CD4-positive, CD25-positive, alpha-beta regulatory T cell (primary cell): Measurements from ENCODE around the gene HTR3B. TPM values are rescaled to one million over a fixed set of nuclear protein-coding genes. Genes with fewer than 3 reads are reported as not detected.
"Not testable (repeated sequence)": the region's sequence is repeated elsewhere in the genome, so short reads cannot be mapped to it uniquely, and the experiment has no call there.

Source experiments
- ATAC-seq, 2 donors: fragments of 150-1000 bp; cut with Tn5 transposase; one replicate each; pipeline ENCODE4 v1.10.0; 2021; ENCODE audit warnings: low read depth in 2 of 2, moderate number of reproducible peaks in 2 of 2, moderate library complexity in 1 of 2
- DNase-seq, 3 donors: peaks; one replicate each; pipeline versions ENCODE4 v3.0.0 to v3.0.0-alpha.2; 2012 to 2022; ENCODE audit warnings: mixed read lengths in 1 of 3
- H3K27ac ChIP-seq: one replicate; pipeline ENCODE4 v1.7.0; 2013; ENCODE audit warnings: mild to moderate bottlenecking, low read length; ENCODE audit not compliant: insufficient read depth, poor library complexity, severe bottlenecking
- H3K27me3 ChIP-seq: one replicate; pipeline ENCODE4 v1.7.0; 2013; ENCODE audit warnings: low read length; ENCODE audit not compliant: control insufficient read depth, insufficient read depth
- H3K36me3 ChIP-seq: one replicate; pipeline ENCODE4 v1.7.0; 2013; ENCODE audit warnings: mild to moderate bottlenecking, low read length, moderate library complexity; ENCODE audit not compliant: control insufficient read depth, insufficient read depth
- H3K4me1 ChIP-seq: 2 replicates; pipeline ENCODE4 v1.7.0; 2013; ENCODE audit warnings: mild to moderate bottlenecking, low read length; ENCODE audit not compliant: insufficient read depth, control insufficient read depth, poor library complexity, severe bottlenecking
- H3K4me3 ChIP-seq: one replicate; pipeline ENCODE4 v1.7.0; 2013; ENCODE audit warnings: low read depth, mild to moderate bottlenecking, low read length, moderate library complexity
- H3K9me3 ChIP-seq, 2 experiments: 1 replicate in 1 of 2; 2 replicates in 1 of 2; pipeline ENCODE4 v1.7.0; 2013; ENCODE audit warnings: low read length in 2 of 2, mild to moderate bottlenecking in 1 of 2, moderate library complexity in 1 of 2; ENCODE audit not compliant: control insufficient read depth in 2 of 2
- H3K27ac Mint-ChIP-seq, 3 donors: one replicate each; pipeline ENCODE4 v1.8.0; 2020 to 2022; ENCODE audit warnings: mild to moderate bottlenecking in 3 of 3, mixed read lengths in 3 of 3, moderate library complexity in 2 of 3
- H3K27me3 Mint-ChIP-seq: one replicate; pipeline ENCODE4 v1.8.0; 2022; ENCODE audit warnings: mild to moderate bottlenecking, mixed read lengths
- H3K36me3 Mint-ChIP-seq: one replicate; pipeline ENCODE4 v1.8.0; 2020; ENCODE audit warnings: mixed read lengths
- H3K4me1 Mint-ChIP-seq, 4 donors: one replicate each; pipeline ENCODE4 v1.8.0; 2020 to 2022; ENCODE audit warnings: mixed read lengths in 4 of 4, mild to moderate bottlenecking in 1 of 4
- H3K4me3 Mint-ChIP-seq, 4 donors: one replicate each; pipeline ENCODE4 v1.8.0; 2020 to 2022; ENCODE audit warnings: mild to moderate bottlenecking in 4 of 4, mixed read lengths in 4 of 4, moderate library complexity in 3 of 4
- H3K9me3 Mint-ChIP-seq, 7 donors: one replicate each; pipeline ENCODE4 v1.8.0; 2020 to 2022; ENCODE audit warnings: mixed read lengths in 7 of 7, mild to moderate bottlenecking in 3 of 7, moderate library complexity in 2 of 7
- polyA plus RNA-seq, 4 donors: library from polyadenylated mRNA; unstranded; fragments of 300-500 nt; fragmentation: Illumina TruSeq; gene quantifications; one replicate each; pipeline ENCODE4 v1.2.3, GENCODE V29; 2021
- total RNA-seq: library from RNA; stranded (reverse); gene quantifications from one replicate; pipeline ENCODE4 v1.2.3, GENCODE V29; 2022

HTR3B gene
- total and polyA plus RNA-seq, 5 donors from 2014 or later, result not detected

- no peak for ATAC-seq
- H3K36me3 ChIP-seq, result no peaks in the 10 kb centered on the region
- DNase-seq, result peak in 1 of 3 donors; percentile 6
- H3K9me3 ChIP-seq, result no peaks in the 10 kb centered on the region
- no peak overlapping the region for H3K4me3 ChIP-seq
- peaks cover 16% of the 10 kb centered on the region for H3K4me1 ChIP-seq
- no peaks in the 10 kb centered on the region for H3K27me3 ChIP-seq
- H3K4me3 Mint-ChIP-seq, result peak overlapping the region; percentile 62 to 99 (median 92)
- no peaks in the 10 kb centered on the region for H3K36me3 Mint-ChIP-seq
- H3K9me3 Mint-ChIP-seq, result peaks cover 0 to 2% (median 1%) of the 10 kb centered on the region in 7 donors
- no peak overlapping the region for H3K27ac ChIP-seq
- H3K27ac Mint-ChIP-seq, result peak overlapping the region; percentile 44 to 97 (median 81)
- H3K4me1 Mint-ChIP-seq, result peaks cover 6 to 51% (median 35%) of the 10 kb centered on the region in 4 donors
- H3K27me3 Mint-ChIP-seq, result peaks cover 5% of the 10 kb centered on the region
Measured at GRCh38 chr11:113876798-113877669, 27.6 kb upstream of the HTR3B start.

GRCh38 chr11:113877670-113878055 lies 26.9 kb upstream of the HTR3B start:
- Mint-ChIP-seq H3K27me3 (peaks cover 5% of the 10 kb centered on the region), H3K4me1 (peaks cover 6 to 44% (median 30%) of the 10 kb centered on the region in 4 donors), H3K9me3 (peaks cover 0 to 2% (median 1%) of the 10 kb centered on the region in 7 donors), H3K27ac (peak overlapping the region; percentile 31 to 81 (median 68)), H3K36me3 (no peaks in the 10 kb centered on the region), H3K4me3 (peak overlapping the region in 2 of 4 donors; percentile 4 to 84)
- Histone ChIP-seq H3K4me1 (peaks cover 15% of the 10 kb centered on the region), H3K9me3 (no peaks in the 10 kb centered on the region), H3K36me3 (no peaks in the 10 kb centered on the region), H3K4me3 (no peak overlapping the region), H3K27ac (no peak overlapping the region), H3K27me3 (no peaks in the 10 kb centered on the region)
- DNase-seq (peak in 1 of 3 donors; percentile 29), ATAC-seq (no peak)

- H3K4me3 ChIP-seq, H3K9me3 Mint-ChIP-seq, H3K9me3 ChIP-seq, H3K27me3 ChIP-seq, H3K27ac Mint-ChIP-seq, H3K27me3 Mint-ChIP-seq, H3K36me3 ChIP-seq, H3K27ac ChIP-seq, H3K4me1 ChIP-seq, DNase-seq, ATAC-seq, H3K36me3 Mint-ChIP-seq: not testable (repeated sequence)
- H3K4me1 Mint-ChIP-seq, result peaks cover 4 to 28% (median 18%) of the 10 kb centered on the region in 4 donors
- H3K4me3 Mint-ChIP-seq, result peak overlapping the region in 2 of 4 donors; percentile 59 to 84
Measured at GRCh38 chr11:113879446-113879845, 25.1 kb upstream of the HTR3B start.

GRCh38 chr11:113880971-113881370 lies 23.6 kb upstream of the HTR3B start:
- H3K27me3 Mint-ChIP-seq, result peaks cover 10% of the 10 kb centered on the region
- Histone ChIP-seq H3K36me3 (no peaks in the 10 kb centered on the region), H3K9me3 (no peaks in the 10 kb centered on the region), H3K4me3 (no peak overlapping the region), H3K4me1 (no peaks in the 10 kb centered on the region), H3K27me3 (no peaks in the 10 kb centered on the region), H3K27ac (no peak overlapping the region)
- DNase-seq (no peak), ATAC-seq (no peak)
- no peak overlapping the region for H3K27ac Mint-ChIP-seq
- H3K4me3 Mint-ChIP-seq, result peak overlapping the region in 1 of 4 donors; percentile 29
- peaks cover 0 to 2% (median 1%) of the 10 kb centered on the region in 7 donors for H3K9me3 Mint-ChIP-seq
- H3K36me3 Mint-ChIP-seq, result no peaks in the 10 kb centered on the region
- H3K4me1 Mint-ChIP-seq, result peaks cover 0 to 19% (median 12%) of the 10 kb centered on the region in 4 donors

- Mint-ChIP-seq H3K27ac (no peak overlapping the region), H3K36me3 (no peaks in the 10 kb centered on the region), H3K4me3 (no peak overlapping the region), H3K4me1 (peaks cover 0 to 10% (median 7%) of the 10 kb centered on the region in 4 donors), H3K27me3 (peaks cover 16% of the 10 kb centered on the region), H3K9me3 (peaks cover 0 to 2% (median 1%) of the 10 kb centered on the region in 7 donors)
- H3K4me3 ChIP-seq, result no peak overlapping the region
- H3K27me3 ChIP-seq, result no peaks in the 10 kb centered on the region
- no peak for DNase-seq
- H3K36me3 ChIP-seq, result no peaks in the 10 kb centered on the region
- ATAC-seq, result no peak
- H3K9me3 ChIP-seq, result no peaks in the 10 kb centered on the region
- no peak overlapping the region for H3K27ac ChIP-seq
- H3K4me1 ChIP-seq, result no peaks in the 10 kb centered on the region
Measured at GRCh38 chr11:113881856-113882255, 22.7 kb upstream of the HTR3B start.

GRCh38 chr11:113884361-113884836 lies 20.2 kb upstream of the HTR3B start:
- Histone ChIP-seq H3K27ac (no peak overlapping the region), H3K4me3 (no peak overlapping the region), H3K4me1 (no peaks in the 10 kb centered on the region), H3K27me3 (no peaks in the 10 kb centered on the region), H3K36me3 (no peaks in the 10 kb centered on the region), H3K9me3 (no peaks in the 10 kb centered on the region)
- ATAC-seq (no peak), DNase-seq (no peak)
- H3K4me3 Mint-ChIP-seq, result no peak overlapping the region
- peaks cover 0 to 2% (median 0%) of the 10 kb centered on the region in 7 donors for H3K9me3 Mint-ChIP-seq
- no peak overlapping the region for H3K27ac Mint-ChIP-seq
- H3K27me3 Mint-ChIP-seq, result peaks cover 14% of the 10 kb centered on the region
- H3K36me3 Mint-ChIP-seq, result no peaks in the 10 kb centered on the region
- no peaks in the 10 kb centered on the region for H3K4me1 Mint-ChIP-seq

- no peak overlapping the region for H3K4me3 Mint-ChIP-seq
- no peak overlapping the region for H3K27ac Mint-ChIP-seq
- no peaks in the 10 kb centered on the region for H3K4me1 ChIP-seq
- H3K27ac ChIP-seq, result no peak overlapping the region
- no peaks in the 10 kb centered on the region for H3K9me3 ChIP-seq
- H3K4me1 Mint-ChIP-seq, result no peaks in the 10 kb centered on the region
- H3K27me3 ChIP-seq, result no peaks in the 10 kb centered on the region
- DNase-seq, result no peak
- H3K27me3 Mint-ChIP-seq, result peaks cover 14% of the 10 kb centered on the region
- H3K4me3 ChIP-seq, result no peak overlapping the region
- no peaks in the 10 kb centered on the region for H3K36me3 Mint-ChIP-seq
- no peak for ATAC-seq
- H3K36me3 ChIP-seq, result no peaks in the 10 kb centered on the region
- no peaks in the 10 kb centered on the region for H3K9me3 Mint-ChIP-seq
Measured at GRCh38 chr11:113885897-113886296, 18.7 kb upstream of the HTR3B start.
